CD4-positive, alpha-beta T cell treated with Interleukin-17A for 4 hours (primary cell): ENCODE measurements around the gene ALDH1A2.

Experiments
- DNase-seq: peaks from one replicate; pipeline ENCODE4 v3.0.0-alpha.2; 2020; ENCODE audit warnings: mixed read lengths

Gene ALDH1A2

DNA sequence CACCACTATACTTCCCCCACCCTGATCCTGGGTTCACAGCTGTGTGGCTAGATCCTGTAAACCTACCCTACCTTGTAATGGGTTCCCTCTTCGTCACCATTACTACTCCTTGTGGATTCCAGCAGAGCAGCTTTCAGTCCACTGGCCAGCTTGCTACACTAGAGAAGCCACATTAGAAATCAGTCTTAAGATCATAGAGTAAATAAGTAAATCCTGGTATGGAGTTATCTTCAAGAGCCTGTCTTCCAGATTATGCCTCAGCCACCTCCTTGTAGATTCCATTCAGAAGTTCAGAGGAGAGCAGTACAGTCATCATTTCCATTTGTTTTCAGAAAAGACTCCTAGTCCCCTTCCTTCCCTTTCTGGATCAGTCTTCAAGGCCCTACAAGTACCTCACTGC lies 123.7 kb downstream of the ALDH1A2 start:
- DNase-seq = no peak

DNA sequence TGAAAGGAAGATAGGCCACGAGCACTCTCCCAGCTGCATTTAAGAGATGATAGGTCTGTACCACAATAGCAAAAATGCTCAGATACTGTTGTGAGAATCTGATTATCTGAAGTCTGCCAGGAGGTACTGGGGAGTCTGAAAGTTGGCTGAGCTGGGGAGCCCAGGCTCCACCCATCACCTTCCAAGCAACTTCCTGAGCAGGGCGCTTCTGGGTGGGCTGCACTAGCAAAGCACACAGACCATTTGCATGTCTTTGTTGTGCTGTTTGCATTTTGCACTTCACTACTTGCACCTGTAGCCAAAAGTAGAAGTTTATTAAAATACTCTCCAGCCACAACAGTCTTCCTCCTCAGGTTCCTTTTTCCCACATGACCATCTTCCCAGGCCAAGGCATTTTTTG lies 133.2 kb downstream of the ALDH1A2 start:
- no peak for DNase-seq

DNA sequence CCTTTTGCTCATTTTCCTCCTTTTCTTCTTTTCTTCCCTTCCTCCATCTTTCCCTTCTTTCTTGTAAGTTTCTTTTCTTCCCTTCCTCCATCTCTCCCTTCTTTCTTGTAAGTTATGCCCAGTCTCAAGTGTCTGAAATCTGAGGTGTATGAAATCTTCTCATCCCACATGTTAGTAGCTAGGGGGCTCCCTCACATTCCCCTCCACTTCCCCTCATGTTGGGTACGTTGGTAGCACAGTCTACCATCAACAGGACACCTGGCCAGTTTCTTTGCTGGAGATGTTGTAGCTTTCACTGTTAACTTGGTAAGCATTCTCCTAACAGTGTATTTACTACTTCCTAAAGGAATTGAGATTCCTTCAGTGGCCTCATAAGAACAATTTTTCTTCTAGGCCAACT lies 133.9 kb downstream of the ALDH1A2 start:
- no peak for DNase-seq

DNA sequence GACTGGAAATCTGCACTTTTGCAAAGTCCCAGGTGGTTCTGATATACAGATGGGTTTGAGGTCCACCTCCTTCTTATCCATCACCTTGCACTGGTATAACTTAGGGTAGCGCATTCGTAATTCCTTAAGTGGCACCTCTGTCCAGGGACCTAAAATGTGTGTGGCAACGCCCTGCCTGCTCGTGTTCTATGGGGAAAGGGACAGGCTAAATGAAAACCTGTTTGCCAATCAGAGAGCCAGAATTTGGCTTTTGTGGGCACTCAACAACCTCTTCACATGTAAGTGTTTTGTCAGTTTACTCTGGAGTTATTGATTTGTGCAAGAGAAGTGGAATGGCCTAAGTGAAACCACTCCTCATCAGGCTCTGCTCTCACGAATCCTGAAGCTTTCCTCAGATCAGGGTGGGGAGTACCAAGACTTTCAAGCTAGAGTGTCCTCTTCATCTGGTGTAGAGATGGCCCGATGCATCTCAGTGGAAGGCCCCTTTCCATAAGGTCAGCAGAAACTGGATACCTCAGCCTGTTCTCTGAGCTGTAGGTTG lies 138.3 kb downstream of the ALDH1A2 start:
- DNase-seq = no peak

DNA sequence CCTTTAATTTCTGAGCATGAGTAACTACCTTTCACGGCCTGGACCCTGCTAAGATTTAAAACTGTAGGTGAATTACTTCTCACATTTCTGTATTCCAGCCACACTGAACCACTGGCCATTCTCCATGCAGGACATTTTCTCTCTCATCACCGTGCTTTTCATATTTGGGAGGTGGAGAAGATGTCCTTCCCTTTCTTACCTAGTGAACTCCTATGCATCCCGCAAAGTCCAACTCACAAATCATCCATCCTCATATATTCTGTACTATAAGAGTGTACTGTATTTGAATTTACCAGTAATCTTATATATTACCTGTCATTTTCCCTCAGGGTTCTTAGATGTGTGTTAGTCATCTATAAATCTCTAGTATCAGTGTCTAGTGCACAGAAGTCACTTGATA lies 139.9 kb downstream of the ALDH1A2 start:
- no peak for DNase-seq

DNA sequence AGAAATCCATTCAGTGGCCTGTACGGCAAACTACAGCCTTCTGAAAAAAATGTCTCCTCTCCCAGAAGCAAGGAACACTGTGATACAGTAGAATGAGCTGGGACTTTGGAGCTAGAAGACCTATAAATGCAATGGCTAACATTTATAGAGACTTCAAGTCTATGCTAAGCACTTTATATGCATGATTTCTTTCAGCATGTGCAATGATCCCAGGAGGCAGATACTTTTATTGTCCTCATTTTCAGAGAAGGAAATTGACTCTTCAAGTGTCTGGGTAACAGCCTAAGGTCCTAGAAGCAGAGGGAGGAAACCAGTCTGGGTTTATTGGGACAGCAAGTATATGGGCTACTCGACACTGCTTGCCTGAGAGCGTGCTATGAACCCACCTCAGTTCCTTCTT lies 140.9 kb downstream of the ALDH1A2 start:
- no peak for DNase-seq

DNA sequence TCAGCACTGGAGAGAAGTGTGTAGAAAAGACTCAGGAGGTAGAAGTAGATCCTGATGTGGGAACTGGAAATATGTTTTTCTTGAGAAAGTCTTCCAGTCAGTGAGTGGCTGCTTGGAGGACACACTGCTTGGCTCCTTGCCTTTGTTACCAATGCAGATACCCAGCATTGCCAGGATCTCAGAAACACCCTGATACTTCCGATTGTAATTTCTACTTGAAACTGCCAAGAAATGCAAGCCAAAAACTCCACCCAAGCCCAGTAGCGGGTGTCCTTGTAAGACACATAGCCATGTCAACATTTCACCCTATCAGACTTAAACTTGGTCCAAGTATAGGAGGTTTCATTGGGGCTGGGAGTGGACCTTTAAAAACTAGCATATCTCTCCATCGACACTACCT lies 141.8 kb downstream of the ALDH1A2 start:
- DNase-seq = no peak

DNA sequence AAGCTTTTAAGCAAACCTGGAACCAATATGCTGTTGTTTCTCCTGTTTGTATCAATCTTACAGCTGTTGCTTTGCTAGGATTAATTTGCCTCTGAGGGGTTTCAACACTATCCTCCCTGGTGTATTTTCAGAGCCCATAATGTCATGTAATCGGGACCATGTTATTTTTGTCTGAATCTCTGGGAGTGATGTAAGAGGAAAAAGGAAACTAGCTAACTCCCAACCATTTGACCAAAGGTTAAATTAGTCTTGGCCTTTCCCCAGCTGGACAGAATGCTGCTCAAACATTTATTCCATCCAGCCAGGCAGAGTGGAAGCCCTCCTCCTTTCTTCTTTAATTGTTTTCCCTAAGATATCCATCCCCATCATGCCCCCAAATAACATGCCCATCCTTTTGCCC lies 142.2 kb downstream of the ALDH1A2 start:
- no peak for DNase-seq

DNA sequence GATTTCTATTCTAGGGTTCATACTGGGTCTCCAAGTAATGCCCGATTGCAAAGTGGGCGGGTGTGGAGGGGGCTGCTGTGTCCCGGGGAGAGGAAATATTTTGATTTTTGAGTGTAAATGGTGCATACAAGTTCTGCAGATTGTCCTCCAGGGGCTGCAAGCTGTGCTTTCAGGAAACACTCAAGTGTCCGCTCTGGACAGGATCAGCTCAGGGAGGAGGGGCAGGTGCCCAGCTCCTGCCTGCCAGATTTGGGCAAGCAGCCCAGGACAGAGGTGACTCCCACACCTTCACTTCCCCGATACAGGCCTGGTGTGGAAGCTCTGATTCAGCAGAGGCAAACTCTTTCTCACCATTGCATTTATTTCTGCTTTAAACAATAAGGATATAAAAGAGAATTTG lies 142.7 kb downstream of the ALDH1A2 start:
- no peak for DNase-seq

DNA sequence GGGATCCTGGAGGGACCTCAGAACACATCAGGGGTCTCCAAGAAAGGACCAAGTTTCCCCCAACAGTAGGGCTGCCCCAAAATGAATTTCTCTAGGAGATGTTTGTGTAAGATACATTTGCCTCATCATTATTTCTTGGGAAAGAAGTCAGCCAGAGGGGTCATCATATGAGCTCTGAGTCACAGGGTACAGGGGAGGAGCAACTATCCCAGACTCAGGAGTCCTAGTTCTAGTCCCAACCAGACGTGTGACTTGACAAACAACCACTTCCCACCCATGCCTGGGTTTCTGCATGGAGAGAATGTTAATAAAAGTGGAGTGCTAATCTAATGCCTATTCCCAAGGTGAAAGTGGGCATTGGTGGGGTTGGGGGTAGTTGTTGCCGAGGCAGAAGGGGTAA lies 144.1 kb downstream of the ALDH1A2 start:
- no peak for DNase-seq

DNA sequence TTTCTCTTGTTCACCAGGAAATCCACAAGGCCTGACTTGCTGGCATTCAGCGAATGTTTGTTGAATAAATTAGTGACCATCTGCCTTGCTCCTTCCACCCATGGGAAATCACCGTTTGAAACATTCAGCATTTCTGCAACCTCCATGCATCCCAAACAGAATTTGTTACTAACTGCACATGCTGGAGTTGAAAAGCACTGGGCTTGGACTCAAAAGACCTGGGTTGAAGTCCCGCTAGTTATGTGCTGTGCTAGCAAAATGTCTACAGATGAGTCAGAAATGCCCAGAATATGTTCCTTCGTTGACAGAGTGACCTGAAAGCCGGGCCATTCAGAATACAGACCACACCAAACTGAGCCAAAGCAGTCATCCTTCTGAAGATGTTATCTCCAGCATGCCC lies 144.6 kb downstream of the ALDH1A2 start:
- no peak for DNase-seq

DNA sequence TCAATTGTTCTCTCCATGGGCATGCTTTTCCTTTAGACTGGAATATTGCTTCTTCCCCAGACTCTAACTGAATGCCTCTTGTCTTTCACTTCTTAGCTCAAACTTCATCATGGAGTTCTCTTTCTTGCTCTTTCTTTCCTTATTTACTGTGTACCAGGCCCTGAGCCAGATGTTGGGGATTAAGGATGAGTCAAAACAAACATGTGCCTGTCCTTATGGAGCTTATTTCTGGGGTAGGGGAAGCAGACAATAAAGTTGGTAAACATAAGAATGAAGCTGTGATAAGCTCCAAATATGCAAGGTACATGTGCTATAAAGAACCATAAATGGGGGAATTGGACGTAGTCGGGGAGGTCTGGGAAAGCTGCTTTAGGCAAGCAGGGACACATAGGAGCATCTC lies 145.8 kb downstream of the ALDH1A2 start:
- DNase-seq = no peak

DNA sequence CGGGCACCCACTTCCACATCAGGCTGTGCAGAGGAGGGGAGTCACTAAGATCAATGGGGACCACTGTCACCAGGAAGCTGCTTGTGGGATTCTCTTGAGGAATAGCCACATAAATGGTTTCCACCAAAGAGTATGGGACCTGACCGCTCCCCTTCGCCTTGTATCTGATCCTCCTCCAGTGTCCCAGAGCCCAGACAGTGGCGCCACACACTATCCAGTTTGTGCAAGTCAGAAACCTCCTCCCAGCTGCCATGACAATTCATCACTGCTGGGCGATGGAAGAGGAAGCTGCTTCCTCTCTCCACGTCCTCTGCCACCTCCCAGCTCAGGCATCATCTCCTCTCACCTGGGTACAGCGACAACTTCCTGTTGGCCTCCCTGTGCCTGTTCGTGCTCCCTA lies 147.5 kb downstream of the ALDH1A2 start:
- DNase-seq = no peak

DNA sequence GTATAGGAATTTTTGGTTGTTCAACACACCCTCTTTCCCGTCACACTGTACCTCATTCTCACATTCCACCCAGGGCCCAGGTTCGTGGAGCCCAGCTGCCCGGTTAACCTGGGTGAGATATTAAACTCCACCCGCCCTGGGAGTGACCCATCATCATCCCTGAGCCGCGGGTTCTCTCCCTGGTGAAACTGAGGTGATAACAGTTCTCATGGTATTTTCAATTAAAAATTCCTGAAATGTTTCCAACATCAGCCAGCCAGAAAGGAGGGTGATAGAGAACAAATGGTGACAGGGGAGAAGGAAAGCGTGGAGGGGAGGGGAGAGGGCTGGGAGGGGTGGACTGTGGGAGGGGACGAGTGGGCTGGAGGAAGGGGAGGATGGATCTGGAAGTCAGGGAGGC lies 148.8 kb downstream of the ALDH1A2 start:
- DNase-seq = no peak

DNA sequence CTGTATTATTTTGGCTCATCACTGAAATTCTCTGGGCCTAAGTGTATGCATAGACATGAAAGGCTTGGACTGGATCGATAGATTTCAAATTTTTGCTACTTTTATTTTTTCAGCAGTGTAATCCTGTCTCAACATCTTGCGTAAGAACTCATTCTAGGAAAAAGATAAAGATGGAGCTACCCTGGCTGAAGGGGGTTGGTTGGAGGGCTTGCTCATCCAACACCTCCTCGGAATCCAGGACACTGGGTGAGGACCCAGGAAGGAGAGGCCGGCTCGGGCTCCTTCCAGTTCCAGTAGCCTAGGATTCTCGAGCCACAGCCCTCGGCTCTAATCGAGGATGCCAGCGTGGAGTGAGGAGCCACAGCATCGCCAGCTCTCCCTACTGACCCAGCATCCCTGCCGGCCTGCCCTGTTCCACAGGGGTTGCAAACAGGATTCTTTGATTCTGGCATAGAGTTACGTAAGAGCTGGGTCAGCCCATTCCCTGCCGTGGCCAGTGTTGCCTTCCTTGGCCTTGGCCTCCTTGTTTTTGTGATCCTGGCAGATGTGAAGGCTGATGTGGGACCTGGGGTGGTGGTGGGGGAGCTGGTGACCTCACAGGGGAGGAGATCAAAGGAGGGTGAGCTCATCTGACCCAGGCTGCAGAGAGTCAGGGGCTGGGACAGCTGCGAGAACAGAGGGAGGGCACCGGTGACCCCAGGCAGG lies 149.5 kb downstream of the ALDH1A2 start:
- no peak for DNase-seq

DNA sequence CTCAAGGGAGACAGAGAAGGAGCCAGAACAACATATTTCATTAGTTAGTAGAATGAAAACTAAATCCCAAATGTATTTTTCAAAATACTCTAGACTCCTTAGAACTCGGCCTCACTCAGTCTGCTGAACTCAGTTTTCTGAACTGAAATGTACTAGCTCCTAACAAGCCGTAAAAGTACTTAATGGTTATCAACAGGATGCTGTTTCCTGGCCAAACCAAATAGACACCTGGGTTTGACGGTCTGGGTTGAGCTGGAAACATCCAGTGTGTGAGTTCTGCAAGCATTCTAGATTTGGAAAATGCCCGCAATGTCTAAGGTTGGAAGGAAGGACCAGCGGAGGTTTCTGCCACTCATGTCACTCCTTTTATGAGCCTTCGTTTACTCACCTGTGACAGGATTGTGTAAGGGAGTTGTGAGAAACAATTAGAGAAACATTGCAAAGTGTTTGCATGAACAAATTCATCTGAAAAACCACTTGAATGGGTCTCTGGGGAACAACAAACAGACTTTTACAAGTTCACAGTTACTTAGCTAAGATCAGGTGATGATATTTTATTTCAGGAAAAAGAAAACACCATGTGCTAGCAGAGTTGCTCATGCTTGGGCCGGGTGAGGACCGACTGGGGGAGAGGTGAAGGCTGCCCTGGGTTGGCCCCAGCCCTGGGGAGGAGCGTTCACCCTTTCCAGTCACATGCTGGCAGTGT lies 151.0 kb downstream of the ALDH1A2 start:
- DNase-seq = no peak

DNA sequence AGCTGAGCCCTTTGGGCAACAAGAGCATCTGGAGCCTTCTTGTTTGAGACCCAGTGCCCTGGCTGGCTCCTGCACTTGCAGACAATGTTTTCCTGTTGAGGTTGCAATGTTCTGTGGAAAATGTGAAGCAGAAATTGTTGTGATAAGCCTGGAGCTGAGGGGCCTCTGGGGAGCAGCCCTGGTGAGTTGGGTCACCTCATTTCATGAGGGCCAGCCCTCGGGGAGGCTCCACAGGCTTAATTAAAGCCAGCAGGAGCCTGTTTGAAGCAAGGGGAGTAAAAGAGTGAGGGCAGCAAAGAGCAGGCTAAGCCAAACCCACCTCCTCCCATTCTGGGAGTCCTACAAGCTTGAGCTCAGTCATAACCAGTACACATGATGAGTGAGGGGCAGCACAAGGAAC lies 154.3 kb downstream of the ALDH1A2 start:
- DNase-seq = no peak

DNA sequence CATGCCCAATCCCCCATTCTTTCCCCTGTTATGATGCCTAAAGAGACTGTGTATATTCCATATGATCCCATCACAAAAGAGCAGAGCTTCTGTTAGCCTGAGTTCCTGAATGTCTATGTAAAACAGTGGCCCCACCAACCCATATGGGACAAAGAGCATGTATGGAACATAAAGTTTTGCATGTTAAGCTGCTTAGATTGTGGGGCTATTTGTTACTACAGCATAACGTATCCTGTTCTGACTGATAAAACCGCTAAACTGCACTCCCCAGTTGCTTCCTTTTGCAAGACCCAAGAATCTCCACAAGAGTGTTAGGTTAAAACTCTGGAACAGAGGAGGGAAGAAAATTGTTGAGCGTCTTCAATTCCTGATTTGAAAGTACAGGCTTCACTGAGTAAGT lies 154.8 kb downstream of the ALDH1A2 start:
- DNase-seq = no peak

DNA sequence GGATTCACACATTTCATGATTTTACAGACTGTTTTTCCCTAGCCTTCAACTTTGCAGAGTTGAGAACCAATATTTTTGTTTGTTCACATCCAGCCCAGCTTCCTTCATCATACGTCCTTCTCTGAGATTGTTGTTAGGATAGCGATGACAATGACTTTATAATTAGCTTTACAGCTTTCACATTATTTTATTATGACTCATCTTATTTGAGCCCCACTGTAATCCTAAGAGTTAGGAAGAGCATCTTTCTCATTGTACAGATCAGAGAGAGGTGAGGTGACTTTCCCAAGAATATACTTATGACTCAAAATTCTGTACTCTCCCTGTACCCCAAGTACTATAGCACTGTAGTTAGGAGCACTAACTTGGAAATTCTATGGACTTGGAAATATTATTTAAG lies 156.1 kb downstream of the ALDH1A2 start:
- DNase-seq = no peak

DNA sequence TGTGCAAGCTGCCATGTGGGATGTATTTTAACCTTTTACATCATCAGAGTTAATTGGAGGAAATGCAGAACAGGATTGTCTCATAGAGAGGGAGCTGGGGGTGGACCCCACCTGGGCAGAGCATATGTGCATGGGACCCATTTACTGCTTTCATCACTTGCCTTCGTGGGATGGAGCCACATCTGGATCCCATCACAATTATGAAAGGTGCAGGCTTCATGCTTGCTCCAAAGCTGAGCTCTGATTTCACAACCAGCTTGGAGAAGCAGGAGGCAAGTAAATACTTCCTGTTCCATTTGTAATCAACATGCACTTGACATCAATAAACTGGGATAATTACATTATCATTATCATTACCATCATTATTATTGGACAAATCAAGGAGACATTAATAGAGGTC lies 161.9 kb downstream of the ALDH1A2 start:
- DNase-seq = no peak
